GM19468 (cell line): ENCODE data around the gene SNAPIN.

ENCODE experiments used
- ATAC-seq: cut with Tn5 transposase; IDR thresholded peaks from one replicate; pipeline ENCODE4 v1.9.1; 2021; ENCODE audit warnings: mild to moderate bottlenecking, moderate library complexity, moderate number of reproducible peaks; ENCODE audit not compliant: unreplicated experiment; ENCODE audit errors: extremely low read depth

Gene SNAPIN

DNA sequence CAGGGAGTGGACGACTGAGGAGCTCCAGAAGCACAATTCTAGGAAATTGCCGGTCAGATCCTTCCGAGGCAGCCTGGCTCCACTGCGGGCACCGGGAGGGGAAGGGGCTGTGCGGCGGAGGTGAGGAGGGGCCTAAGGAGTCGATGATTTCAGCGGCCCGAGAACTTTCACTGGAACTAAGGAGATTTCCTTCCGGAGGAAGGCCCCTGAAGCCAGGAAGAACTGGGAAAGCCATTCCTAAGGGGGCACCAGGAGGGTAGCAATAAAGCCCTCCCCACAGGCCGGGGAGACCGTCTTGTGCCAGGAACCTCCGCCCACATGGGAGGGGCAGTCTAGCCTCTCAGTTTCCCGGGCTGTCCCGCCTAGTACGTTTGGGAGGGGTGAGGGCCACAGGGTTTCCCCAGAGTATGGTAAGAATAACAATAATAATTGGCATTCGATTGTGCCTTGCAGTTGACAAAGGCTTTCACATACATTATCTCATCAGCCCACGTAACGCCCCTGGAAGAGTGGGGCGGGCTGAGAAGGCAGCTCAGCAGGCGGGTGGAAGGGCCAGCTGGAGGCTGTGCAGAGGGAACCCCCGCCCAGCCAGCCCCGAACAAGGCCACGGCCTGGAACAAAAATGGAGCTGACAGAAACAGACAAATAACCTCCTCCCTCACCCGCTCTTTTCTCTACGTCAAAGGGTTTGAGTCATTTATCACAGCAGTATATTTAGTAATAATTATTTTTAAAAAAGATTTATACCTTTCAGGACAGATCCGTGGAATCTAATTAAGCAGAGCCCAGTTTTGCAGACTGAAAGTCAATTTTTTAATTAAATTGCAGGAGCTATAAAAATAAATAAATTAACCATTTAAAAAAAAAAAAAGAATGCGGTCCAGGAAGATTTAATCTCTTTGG lies 39.8 kb downstream of the SNAPIN start:
- no peak for ATAC-seq

DNA sequence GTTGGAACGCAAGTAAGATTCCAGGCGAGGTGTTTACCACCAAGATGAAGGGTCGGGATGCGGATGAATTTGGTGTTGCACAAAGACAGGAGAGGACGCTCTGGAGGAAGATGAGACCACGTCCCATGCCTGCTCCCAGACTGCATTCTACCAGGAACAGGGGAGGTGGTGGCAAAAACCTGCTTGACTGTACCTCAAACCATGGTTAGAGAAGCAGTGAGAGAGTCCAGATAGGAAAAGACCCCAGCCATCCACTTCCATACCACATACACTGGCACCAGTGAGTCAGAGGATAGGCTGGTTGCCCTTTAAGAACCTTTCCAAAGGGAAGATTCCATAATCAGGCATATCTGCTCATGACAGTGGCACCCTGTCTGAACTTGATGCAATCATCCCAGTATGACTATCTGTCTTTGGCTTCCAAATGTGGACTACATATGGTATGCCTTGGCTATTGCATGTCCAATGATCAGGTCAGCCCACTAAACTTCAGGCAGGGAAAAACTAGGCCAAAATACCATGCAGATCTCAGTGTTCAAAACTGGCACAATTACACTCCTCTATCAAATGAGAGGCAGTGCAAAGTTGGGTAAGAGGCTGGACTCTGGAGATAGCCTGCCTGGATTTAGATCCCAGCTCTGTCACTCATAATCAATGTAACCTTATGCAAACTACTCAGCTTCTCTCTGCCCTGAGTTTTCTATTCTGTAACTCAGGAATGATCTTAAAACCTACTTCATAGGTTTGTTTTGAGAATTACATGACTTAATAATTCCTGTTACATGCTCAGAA lies 40.6 kb downstream of the SNAPIN start:
- no peak for ATAC-seq

DNA sequence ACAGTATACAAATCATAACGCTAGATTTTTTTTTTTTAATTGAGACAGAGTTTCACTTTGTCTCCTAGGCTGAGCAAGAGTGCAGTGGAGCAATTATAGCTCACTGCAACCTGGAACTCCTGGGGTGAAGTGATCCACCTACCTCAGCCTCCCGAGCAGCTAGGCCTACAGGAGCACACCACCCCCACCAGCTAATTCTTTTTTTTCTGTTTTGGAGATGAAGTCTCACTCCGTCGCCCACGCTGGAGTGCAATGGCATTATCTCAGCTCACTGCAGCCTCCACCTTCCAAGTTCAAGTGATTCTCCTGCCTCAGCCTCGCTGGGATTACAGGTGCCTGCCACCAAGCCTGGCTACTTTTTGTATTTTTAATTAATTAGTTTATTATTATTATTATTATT lies 41.3 kb downstream of the SNAPIN start:
- no peak for ATAC-seq

DNA sequence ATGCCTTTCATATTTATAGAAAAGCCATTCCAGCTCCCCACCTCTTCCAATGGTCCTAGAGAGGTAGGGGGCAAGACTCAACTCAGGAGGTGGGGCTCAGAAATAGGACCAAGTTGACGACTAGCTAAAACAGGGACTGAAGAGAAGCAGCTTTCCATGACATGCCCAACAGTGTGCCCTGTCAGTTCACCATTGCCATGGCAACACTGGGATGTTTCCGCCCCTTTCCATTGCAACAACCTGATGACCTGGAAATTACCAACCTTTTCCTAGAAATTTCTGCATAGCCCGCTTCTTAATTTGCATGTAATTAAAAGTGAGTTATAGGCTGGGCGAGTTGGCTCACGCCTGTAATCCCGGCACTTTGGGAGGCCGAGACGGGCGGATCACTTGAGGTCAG lies 47.0 kb downstream of the SNAPIN start:
- ATAC-seq = no peak

DNA sequence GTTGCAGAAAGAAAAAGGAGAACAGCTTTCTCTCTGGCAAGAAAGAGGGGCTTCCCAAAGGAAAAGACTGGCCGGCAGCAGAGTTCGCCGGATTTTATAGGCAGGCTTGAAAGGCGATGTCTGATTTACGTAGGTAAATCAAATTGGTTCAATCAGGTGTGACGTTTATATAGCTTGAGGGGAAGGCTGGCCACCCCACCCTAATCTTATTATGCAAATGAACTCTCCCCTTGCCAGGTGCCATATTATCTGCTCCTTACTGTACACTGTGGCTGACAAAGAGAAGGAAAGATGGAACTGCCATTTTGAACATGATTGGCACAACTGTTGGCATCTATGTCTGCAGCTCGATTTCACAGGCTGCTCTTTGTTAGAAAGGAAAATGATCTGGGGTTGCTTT lies 52.5 kb downstream of the SNAPIN start:
- no peak for ATAC-seq
